Measurements from ENCODE around the gene EMILIN3. TPM values are rescaled to one million over a fixed set of nuclear protein-coding genes. Genes with fewer than 3 reads are reported as not detected.

EMILIN3 gene, protein sequence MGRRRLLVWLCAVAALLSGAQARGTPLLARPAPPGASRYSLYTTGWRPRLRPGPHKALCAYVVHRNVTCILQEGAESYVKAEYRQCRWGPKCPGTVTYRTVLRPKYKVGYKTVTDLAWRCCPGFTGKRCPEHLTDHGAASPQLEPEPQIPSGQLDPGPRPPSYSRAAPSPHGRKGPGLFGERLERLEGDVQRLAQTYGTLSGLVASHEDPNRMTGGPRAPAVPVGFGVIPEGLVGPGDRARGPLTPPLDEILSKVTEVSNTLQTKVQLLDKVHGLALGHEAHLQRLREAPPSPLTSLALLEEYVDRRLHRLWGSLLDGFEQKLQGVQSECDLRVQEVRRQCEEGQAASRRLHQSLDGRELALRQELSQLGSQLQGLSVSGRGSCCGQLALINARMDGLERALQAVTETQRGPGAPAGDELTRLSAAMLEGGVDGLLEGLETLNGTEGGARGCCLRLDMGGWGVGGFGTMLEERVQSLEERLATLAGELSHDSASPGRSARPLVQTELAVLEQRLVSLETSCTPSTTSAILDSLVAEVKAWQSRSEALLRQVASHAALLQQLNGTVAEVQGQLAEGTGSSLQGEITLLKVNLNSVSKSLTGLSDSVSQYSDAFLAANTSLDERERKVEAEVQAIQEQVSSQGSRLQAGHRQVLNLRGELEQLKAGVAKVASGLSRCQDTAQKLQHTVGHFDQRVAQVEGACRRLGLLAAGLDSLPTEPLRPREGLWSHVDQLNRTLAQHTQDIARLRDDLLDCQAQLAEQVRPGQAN
- not detected in 2 replicates for total RNA-seq (2014; rRNA removed; shearing (Covaris generic))
- total RNA-seq (2022) = not detected in 2 replicates
- not detected for Bru-seq, nascent RNA
- BruChase-seq, experiment 1, labeled RNA remaining after a 6-hour chase = not detected
- BruChase-seq, experiment 2, labeled RNA remaining after a 2-hour chase = not detected
- long read RNA-seq = 0 reads

DNA sequence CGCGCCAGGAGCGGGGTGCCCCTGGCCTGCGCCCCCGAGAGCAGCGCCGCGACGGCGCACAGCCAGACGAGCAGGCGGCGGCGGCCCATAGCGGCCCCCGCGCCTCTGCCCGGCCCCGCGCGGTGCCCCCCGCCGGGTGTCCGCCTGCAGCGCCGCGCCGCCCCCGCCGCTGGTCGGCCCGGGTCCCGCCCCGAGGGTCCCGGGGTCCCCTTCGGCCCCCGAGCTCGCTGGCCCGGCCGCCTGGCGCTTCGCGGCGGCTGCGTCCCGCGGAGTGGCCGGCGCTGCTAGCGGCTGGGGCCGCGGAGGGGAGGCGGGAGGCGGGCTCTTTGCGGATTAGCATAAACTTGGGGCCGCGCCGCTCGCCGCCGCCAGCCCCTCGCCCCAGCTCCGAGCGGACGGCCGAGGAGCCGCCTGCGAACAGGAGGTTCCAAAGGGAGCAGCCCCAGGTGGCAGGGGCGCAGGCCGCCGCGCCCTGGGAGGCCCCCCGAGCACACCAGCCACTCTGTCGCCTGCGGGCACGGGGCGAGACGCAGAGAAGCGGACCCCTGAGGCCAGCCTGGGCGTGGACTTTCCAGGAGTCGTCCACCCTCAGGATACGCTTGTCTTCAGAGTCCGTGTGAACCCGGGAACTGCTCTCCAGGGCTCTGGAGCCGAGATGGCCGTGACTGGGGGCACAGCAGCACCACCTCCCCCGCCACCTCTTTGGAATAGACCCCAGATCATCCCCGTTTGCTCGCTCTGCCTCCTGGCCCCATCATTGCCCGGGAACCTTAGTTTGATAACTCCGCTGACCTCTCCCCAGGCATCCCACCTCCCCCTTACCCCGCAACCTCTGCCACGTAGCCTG is at the start of gene EMILIN3:
Gene EMILIN3 (minus strand): TSS at position 273 of the 847 bp plus-strand sequence. CDS start 184 bp downstream, at position 89.
- intact Hi-C loops (cut with micrococcal nuclease; ENCODE audit: unreplicated experiment) = no loop called here
- POLR2A ChIA-PET = no interaction called here
- Histone ChIP-seq H3K36me3 (ENCODE audit: insufficient read depth, low read length) (no peaks in the 10 kb centered on the region), H3K9me3 (ENCODE audit: low read length) (no peaks in the 10 kb centered on the region), H3K4me1 (ENCODE audit: insufficient read depth, low read length, poor library complexity, severe bottlenecking) (no peaks in the 10 kb centered on the region), H3K4me2 (ENCODE audit: low read length) (no peak within 1 kb of the TSS), H4K20me1 (ENCODE audit: insufficient read depth, low read length) (no peaks in the 10 kb centered on the region), H3K79me2 (ENCODE audit: insufficient read depth, low read depth, low read length) (no peaks in the 10 kb centered on the region), H3K4me3 (ENCODE audit: low read depth, low read length, poor library complexity, severe bottlenecking) (no peak within 1 kb of the TSS), H2AFZ (ENCODE audit: low read length) (no peak within 1 kb of the TSS), H3K27ac (ENCODE audit: low read depth, low read length, poor library complexity, severe bottlenecking) (no peak within 1 kb of the TSS), H3K9me2 (ENCODE audit: insufficient read depth, low read length) (no peaks in the 10 kb centered on the region)
- no TSS peak for BruUV-seq (replicated peaks)
- CTCF ChIA-PET (ENCODE audit: unreplicated experiment) = no interaction called here
- DNase-seq (ENCODE audit: low spot score) = no peak
- TF ChIP-seq EZH2phosphoT487 (IDR thresholded peaks at IDR 0.05; ENCODE audit: borderline replicate concordance, low read depth, low read length) = no peak
- TF ChIP-seq, protein P1, sequence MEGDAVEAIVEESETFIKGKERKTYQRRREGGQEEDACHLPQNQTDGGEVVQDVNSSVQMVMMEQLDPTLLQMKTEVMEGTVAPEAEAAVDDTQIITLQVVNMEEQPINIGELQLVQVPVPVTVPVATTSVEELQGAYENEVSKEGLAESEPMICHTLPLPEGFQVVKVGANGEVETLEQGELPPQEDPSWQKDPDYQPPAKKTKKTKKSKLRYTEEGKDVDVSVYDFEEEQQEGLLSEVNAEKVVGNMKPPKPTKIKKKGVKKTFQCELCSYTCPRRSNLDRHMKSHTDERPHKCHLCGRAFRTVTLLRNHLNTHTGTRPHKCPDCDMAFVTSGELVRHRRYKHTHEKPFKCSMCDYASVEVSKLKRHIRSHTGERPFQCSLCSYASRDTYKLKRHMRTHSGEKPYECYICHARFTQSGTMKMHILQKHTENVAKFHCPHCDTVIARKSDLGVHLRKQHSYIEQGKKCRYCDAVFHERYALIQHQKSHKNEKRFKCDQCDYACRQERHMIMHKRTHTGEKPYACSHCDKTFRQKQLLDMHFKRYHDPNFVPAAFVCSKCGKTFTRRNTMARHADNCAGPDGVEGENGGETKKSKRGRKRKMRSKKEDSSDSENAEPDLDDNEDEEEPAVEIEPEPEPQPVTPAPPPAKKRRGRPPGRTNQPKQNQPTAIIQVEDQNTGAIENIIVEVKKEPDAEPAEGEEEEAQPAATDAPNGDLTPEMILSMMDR (conservative IDR thresholded peaks at IDR 0.05; ENCODE audit: low read length) = no peak

DNA sequence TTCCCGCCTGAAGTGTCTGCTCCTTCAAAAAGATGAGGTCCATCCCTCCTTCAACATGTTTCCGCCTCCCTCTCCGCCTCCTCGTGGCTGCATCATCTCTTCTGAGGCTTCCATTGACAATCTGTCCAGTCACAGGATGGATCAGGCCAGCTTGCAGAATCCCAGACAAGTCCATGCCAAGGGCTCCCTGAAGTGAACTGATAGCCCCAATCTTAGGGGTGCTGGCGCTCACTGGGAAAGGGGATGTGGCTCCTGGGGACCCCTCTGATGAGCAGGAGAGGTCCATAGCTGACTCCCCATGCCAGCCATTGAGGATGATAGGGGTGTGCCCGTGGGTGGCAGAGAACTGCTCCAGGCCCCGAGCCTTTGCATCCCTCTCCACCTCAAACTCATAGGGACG is 48.6 kb upstream of the EMILIN3 start:
- DNase-seq (ENCODE audit: low spot score) = no peak
- Histone ChIP-seq H3K79me2 (ENCODE audit: insufficient read depth, low read depth, low read length) (no peaks in the 10 kb centered on the region), H3K36me3 (ENCODE audit: insufficient read depth, low read length) (peaks cover 63% of the 10 kb centered on the region), H3K4me1 (ENCODE audit: insufficient read depth, low read length, poor library complexity, severe bottlenecking) (peaks cover 5% of the 10 kb centered on the region), H3K9me2 (ENCODE audit: insufficient read depth, low read length) (no peaks in the 10 kb centered on the region), H3K9me3 (ENCODE audit: low read length) (no peaks in the 10 kb centered on the region), H4K20me1 (ENCODE audit: insufficient read depth, low read length) (no peaks in the 10 kb centered on the region), H3K27ac (ENCODE audit: low read depth, low read length, poor library complexity, severe bottlenecking) (no peak overlapping the region), H2AFZ (ENCODE audit: low read length) (no peak overlapping the region), H3K4me2 (ENCODE audit: low read length) (no peak overlapping the region), H3K4me3 (ENCODE audit: low read depth, low read length, poor library complexity, severe bottlenecking) (no peak overlapping the region)
- intact Hi-C loops (cut with micrococcal nuclease; ENCODE audit: unreplicated experiment) = no loop called here
- CTCF ChIA-PET (ENCODE audit: unreplicated experiment) = no interaction called here
- POLR2A ChIA-PET = no interaction called here
- no TSS peak for BruUV-seq (replicated peaks)
- TF ChIP-seq EZH2phosphoT487 (IDR thresholded peaks at IDR 0.05; ENCODE audit: borderline replicate concordance, low read depth, low read length) = no peak
- TF ChIP-seq, protein P1 (conservative IDR thresholded peaks at IDR 0.05; ENCODE audit: low read length) = no peak
